ENCODE measurements around the gene RAB11FIP3.

- no peak for TF ChIP-seq EZH2phosphoT487 (IDR thresholded peaks at IDR 0.05; ENCODE audit: borderline replicate concordance, low read length)
- no peak for TF ChIP-seq CTCF (conservative IDR thresholded peaks at IDR 0.05; ENCODE audit: low read depth, low read length)
- TF ChIP-seq EZH2 (IDR thresholded peaks at IDR 0.05; ENCODE audit: low read length, unreplicated experiment): no peak
Observed at GRCh38 chr16:533391-534123, 108.1 kb downstream of the RAB11FIP3 start.
